Effector CD4-positive, alpha-beta T cell (primary cell): Measurements from ENCODE around the gene AUNIP.

Experiments used
- DNase-seq: peaks from one replicate; pipeline ENCODE4 v3.0.0-alpha.2; 2020

The AUNIP gene

DNA sequence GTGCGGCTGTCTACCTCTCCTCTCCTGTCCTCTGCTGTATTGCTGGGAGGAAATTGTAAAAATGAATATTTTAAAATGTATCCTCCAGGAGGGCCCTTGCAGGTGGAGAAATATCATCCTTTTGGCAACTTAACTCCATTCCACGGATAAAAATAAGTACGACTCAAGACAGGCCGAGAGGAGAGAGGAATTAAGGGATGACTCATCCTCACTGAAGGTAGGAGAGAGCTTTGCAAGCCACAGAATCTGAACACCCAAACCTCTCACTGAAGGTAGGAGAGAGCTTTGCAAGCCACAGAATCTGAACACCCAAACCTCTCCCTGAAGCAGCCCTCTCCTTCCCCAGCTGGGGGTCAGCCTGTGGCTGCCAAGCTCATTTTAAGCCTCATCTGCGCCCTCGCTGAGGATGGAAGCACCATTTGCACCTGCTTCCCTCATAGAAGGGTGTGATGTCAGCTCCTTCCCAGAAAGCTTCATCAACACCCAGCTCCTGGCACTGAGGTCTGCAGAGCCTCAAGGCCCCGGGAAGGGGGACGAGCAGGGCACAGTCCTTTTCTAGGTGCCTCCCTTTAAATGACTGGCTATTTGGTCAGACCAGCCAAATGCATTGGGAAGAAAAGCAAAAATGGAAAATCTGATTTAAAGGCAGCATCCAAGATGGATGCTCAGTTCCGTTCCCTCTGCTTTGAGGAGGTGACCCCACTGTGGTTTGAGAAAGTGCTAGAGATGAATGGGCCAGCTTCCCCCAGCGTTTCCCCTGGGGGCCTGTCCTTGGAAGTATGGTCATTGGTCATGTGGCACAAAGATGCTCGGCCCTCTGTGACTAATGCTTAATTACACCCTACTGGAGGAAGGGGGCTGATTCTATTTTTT is 72.1 kb downstream of the AUNIP start:
- no peak for DNase-seq

DNA sequence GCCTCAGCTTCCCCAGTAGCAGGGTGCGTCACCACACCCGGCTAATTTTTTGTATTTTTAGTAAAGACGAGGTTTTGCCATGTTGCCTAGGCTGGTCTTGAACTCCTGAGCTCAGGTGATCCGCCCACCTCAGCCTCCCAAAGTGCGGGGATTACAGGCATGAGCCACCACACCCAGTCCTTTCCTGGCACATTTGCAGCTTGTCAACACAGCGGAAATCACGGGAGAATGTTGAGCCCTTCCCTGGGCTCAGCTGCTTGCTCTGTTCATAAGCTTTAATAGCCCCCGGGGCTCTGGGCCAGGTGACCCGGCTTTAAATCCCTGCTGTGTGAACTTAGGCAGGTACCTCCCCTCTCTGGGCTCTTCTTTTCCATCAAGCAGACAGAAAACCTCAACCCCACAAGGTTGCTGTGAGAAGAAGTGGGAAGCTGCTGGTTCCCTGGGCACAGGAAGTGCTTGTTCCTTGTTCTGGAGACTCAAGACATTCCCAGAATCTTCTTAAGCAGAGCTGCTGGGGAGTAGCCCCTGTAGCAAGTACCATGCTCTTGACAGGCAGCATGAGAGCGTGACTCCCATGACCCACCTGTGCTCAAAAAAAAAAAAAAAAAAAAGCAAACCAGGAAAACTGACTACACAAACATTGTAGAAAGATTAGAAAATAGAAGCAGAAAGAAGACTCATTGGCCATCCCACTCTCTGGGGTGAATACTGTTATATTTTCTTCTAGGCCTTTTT is 73.8 kb downstream of the AUNIP start:
- DNase-seq, result no peak

GRCh38 chr1:25784575-25785051 is 74.6 kb downstream of the AUNIP start:
- DNase-seq, result no peak
